ENCODE measurements around the gene CEP135. TPM values are rescaled to one million over a fixed set of nuclear protein-coding genes. Genes with fewer than 3 reads are reported as not detected.

The CEP135 gene
- 0.86 and 3.7 TPM in 2 replicates for total RNA-seq

DNA sequence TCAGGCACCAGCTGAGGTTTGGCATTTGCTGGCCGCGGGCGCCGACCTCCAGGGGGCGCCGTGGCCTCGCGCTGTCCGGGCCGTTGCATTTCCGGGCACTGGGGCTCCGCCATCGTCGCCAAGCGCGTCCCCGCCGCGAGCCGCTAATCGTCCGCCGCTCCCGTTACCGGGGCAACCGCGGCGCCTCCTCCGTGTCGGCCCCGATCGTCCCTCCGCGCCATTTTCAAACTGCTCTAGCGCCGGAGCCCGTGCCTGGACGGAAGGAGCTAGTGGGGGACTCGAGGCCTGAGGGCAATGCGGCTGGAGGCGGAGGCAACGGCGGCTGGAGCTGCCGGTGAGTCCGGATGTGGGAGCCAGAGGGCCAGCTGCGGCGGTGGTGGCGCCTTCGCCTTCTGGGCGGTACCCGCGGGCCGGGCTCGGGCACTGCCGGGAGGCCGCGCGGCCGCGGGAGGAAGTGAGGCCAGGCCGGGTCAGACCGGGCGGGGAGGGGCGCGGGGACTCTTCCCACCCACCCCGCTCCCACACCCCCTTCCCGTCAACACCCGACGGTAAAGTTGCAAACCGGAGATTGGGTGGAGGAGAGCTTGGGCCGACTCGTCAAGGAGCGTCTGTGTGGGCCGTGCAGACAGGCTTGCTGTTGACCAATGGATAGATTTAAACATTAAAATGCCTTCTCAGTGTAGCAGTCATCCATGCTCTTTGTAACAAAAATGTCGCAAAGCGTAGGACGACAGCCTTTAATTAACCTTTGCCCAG lies at the start of gene CEP135:
TSS of gene CEP135 (plus strand) at position 220 of the 756 bp plus-strand sequence. CDS start 3,186 bp downstream, outside the sequence.

Other genes starting within 250 kb of the CEP135 start
- gene EXOC1L, start 129.2 kb upstream of the CEP135 start, total RNA-seq, result not detected in 2 replicates
- gene EXOC1, start 95.3 kb upstream of the CEP135 start, total RNA-seq, result 24.8 and 28.9 TPM in 2 replicates

Measured in myometrial cell (primary cell).